VCaP (cell line): ENCODE data around the gene SCYL1.
A peak's percentile ranks its signal among the peaks of the same experiment; 100 is the strongest.

ENCODE experiments used
- H3K27ac ChIP-seq: fragments of 450-650 bp; 2 replicates; pipeline ENCODE4 v1.5.1; 2017
- CTCF ChIP-seq: fragments of 450-650 bp; conservative IDR thresholded peaks from 2 replicates; pipeline ENCODE4 v1.5.1; 2017; ENCODE audit warnings: mild to moderate bottlenecking, moderate library complexity

SCYL1 gene

GRCh38 chr11:65497141-65498041 is 27.5 kb upstream of the SCYL1 start:
- peak overlapping the region; percentile 100 for H3K27ac ChIP-seq
- TF ChIP-seq CTCF = no peak

- H3K27ac ChIP-seq = peak overlapping the region; percentile 100
- no peak for TF ChIP-seq CTCF
These were observed 26.7 kb upstream of the SCYL1 start for GRCh38 chr11:65498042-65498726.

- H3K27ac ChIP-seq = peak overlapping the region; percentile 100
- no peak for TF ChIP-seq CTCF
These were observed 26.2 kb upstream of the SCYL1 start for GRCh38 chr11:65498727-65498976.

- peak within 1 kb of the TSS; percentile 100 for H3K27ac ChIP-seq
- TF ChIP-seq CTCF = no peak
These were observed 25.7 kb upstream of the SCYL1 start, which contains the start of gene MALAT1 for GRCh38 chr11:65498977-65499712. TSS of gene MALAT1 (plus strand) at chr11:65499045.

GRCh38 chr11:65499713-65500386 is 25.0 kb upstream of the SCYL1 start:
- H3K27ac ChIP-seq = peak overlapping the region; percentile 100
- TF ChIP-seq CTCF = no peak

GRCh38 chr11:65500387-65501185 is 24.3 kb upstream of the SCYL1 start:
- TF ChIP-seq CTCF = no peak
- H3K27ac ChIP-seq = peak overlapping the region; percentile 100
